Hematopoietic multipotent progenitor cell treated with erythropoietin and hydrocortisone succinate and interleukin-3 and kit ligand, for 17 days (in vitro differentiated cells): Measurements from ENCODE around the gene ZDHHC18.
"Not testable (repeated sequence)": the region's sequence is repeated elsewhere in the genome, so short reads cannot be mapped to it uniquely, and the experiment has no call there.

Experiments used
- DNase-seq: peaks from one replicate; pipeline ENCODE4 v3.0.0-alpha.2; 2015; ENCODE audit warnings: low spot score

ZDHHC18 gene

DNA sequence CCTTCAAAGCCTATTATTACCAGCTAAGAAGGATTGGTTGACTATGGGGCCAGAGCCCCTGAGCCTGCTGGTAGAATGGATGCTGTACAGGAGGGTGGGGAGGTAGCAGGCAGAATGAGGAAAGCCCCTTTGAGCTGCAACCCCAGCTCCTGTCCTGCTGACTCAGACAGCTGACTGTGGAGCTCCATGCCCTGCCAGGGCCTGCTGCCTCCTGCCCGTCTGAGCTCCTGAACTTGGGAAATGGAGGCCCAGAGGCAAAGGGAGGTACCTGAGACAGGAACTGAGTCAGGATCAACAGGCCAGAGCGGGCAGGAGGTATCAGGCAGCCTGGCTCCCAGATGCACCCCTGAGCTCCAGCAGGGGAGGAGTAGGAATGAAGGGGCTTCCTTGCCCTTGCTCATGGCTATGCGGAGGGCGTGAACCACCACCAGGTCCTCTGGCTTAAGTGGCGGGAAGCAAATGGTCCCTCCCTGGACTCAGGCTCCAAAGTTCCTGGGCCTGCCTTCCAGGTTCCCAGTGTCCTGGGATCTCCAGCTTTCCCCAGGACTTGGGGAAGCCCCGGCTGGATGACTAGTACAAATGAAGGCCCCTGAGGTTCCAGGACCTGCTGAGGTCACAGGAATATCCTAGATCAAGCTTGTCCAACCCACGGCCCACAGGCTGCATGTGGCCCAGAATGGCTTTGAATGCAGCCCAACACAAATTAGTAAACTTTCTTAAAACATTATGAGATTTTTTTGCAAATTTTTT is 32.6 kb downstream of the ZDHHC18 start:
- DNase-seq = no peak

DNA sequence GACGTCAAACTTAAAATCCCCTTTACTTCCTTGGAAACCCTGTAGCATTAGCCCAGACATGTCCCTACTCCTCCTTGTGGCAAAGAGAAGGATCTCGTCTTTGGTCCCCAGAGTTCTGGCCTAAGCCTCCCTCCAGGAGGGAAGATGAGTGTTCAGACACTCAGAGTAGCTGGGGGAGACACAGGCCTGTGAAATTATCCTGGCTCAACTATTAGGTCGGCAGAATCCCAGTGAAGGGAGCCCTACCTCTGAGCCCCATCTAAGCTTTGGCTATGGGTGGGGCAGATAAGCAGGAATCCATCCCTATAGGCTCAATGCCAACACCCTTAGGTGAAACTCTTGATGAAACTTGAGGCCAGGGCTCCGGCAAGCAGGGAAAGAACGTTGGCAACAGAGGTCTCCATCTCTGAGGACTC is 34.8 kb downstream of the ZDHHC18 start:
- no peak for DNase-seq

DNA sequence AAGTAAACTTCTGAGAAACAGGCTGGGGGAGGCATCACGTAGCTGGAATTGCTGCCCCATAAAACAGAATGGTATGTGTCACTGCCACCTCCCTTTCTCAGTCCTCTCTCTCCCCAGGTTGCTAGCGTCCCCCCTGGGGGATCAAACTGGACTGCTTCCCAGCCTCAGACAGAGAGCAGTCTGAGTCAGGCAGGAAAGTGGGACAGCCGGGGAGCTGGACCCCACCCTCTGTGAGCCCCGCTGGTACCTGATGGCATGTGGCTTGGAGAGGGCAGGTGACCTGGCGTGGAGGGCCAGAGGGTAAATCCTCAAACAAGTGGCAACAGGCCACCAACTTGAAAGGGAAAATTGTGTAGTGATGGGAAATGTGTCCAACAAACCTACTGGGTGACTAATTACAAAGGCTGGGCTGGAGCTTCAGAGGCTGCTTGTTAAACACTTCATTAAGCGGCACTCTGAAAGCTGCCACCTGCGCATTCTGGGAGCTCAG is 35.4 kb downstream of the ZDHHC18 start:
- no peak for DNase-seq

GRCh38 chr1:26862781-26863684 is 36.5 kb downstream of the ZDHHC18 start, which contains the start of gene SFN:
Gene SFN, plus strand, starts transcription at chr1:26863149. Its CDS starts 64 bp downstream, at chr1:26863213.
- peak; percentile 63 for DNase-seq

DNA sequence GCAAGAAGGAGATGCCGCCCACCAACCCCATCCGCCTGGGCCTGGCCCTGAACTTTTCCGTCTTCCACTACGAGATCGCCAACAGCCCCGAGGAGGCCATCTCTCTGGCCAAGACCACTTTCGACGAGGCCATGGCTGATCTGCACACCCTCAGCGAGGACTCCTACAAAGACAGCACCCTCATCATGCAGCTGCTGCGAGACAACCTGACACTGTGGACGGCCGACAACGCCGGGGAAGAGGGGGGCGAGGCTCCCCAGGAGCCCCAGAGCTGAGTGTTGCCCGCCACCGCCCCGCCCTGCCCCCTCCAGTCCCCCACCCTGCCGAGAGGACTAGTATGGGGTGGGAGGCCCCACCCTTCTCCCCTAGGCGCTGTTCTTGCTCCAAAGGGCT is 37.2 kb downstream of the ZDHHC18 start:
- no peak for DNase-seq

- DNase-seq = peak; percentile 91
Measured at GRCh38 chr1:26864610-26865480, 38.4 kb downstream of the ZDHHC18 start.

GRCh38 chr1:26873097-26873496 is 46.6 kb downstream of the ZDHHC18 start:
- not testable (repeated sequence) for DNase-seq

- DNase-seq = no peak
Measured at GRCh38 chr1:26874896-26875295, 48.4 kb downstream of the ZDHHC18 start.

- DNase-seq = no peak
Measured at GRCh38 chr1:26877326-26877725, 50.8 kb downstream of the ZDHHC18 start.

DNA sequence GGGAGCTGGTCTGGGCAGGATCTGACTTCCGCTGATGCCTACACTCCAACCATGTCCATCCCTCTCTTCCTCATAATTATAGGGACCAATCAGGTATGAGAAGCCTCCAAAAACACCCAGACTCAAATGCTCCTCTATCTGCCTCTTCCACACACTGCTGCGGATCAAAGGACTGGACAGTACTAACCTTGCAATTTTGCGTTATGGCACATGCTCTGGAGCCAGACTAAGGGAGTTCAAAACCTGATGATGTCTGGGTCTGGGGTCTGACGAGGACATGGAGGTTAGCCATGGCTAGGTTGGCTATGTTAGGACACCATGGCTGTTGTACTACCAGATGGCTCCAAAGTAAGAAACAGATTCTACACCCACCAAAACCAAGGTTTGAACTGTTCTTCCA is 53.3 kb downstream of the ZDHHC18 start:
- DNase-seq = no peak

- not testable (repeated sequence) for DNase-seq
Measured at GRCh38 chr1:26881611-26882010, 55.1 kb downstream of the ZDHHC18 start.

DNA sequence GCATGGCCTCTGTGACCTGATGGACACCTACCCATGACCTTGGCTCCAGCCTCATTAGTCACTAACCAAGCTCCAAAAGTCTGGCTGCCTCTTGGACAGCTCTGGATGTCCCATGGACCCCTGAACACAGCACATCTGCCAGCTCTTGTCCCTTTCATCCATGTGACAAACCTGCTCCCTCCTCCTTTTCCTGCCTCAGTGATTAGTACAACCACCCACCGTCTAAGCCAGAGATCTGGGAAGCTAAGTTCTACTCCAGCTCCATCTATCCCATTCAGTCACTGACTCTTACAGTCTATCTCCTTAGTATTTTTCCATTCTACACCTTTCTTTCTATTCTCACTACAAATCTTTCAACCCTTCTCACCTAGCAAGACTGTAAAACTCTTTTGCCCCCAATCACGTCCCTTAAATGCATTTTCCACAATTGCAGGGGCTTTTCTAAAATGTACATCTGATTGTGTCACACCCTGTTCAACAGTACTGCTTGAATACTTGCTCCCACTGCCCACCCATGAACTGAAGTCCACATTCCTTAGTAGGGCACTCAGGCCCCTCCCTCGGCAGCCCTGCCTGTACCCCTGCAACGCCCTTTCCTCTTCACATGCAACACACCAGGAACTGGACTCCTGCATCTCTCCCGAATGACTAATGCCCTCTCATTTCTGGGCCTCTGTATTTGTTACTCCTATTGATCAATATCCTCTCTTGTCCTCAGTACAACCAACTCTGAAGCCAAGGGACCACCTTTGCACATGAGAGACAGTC is 56.4 kb downstream of the ZDHHC18 start:
- no peak for DNase-seq

- peak; percentile 32 for DNase-seq
Measured at GRCh38 chr1:26887125-26887524, 60.6 kb downstream of the ZDHHC18 start.

- DNase-seq = no peak
Measured at GRCh38 chr1:26888231-26888630, 61.7 kb downstream of the ZDHHC18 start.

DNA sequence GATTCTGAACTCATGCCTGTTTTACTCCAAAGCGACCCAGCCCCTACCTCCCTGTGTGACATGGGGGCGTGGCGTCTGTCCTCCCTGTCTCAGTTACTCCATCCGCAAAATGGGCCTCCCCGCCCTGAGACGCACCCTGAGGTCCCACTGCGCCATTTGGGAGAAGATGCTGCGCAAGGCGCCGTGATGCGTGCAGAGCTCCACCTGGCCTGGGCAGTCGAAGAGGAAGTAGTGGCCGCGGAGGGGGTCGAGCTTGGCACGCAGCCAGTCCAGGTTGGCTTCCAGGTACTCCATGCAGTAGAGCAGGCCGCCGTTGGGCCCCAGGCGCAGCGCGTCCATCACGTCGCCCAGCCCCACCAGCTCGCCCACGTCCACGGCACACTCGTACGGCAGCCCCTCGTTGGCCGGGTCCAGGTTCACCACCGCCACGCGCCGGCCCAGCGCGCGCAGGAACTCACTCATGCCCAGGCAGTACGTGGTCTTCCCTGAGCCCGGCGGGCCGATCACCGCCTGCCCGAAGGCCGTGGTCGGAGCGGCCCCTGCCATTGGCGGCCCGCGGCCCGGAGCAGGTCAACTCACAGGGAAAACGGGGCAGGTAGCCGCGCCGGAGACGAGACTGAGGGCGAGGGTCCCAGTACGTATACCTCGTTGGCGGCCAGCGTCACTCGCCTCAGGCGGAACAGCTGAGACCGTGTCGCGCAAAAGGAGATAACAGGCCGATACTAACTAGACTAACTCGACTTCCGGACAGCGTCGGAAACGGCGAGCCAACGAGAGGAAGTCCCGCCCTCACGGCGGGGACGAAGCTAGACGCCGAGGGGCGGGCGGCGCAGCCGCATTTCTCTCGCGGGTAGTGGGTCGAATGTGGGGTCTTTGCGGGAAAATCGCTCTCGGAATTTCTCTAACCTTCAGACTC is 63.3 kb downstream of the ZDHHC18 start, which contains the start of gene GPN2:
Gene GPN2 (minus strand): TSS at position 733 of the 916 bp plus-strand sequence. CDS start 187 bp downstream, at position 546.
- peak; percentile 86 for DNase-seq

DNA sequence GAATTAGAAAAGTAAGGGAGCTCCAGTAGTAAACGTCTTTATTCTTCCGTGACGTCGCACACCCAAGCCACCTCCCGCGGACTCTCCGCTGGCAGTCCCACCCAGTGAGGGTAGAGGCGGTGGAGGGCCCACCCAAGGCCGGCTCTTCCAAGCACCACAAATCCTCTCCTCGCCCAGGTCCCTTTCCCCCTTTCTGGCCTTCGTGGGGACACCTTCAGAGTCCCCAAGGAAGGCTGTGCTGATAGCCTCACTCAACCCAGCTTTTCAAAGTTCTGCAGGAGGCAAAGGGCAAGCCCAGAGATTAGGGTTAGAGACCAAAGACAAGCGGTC is 63.9 kb downstream of the ZDHHC18 start:
- no peak for DNase-seq

DNA sequence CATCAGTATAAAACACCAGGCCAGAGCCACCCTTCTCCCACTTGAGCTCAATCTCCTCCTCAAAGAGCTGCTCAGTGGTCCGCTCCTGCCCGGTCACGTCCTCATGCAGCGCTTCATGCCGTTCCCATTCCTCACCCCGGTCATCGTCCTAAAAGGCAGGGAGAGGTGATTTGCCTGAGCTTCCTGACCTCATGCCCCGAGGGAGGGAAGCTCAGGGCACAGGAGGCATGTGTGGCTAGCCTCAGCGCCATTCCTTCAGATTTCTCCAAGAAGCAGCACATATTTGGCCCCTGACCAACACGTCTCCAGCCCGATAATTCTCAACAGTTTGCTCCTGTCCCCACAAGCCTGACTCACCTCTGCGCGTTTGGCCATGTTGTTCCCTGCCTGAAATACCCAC is 67.8 kb downstream of the ZDHHC18 start:
- DNase-seq = no peak

DNA sequence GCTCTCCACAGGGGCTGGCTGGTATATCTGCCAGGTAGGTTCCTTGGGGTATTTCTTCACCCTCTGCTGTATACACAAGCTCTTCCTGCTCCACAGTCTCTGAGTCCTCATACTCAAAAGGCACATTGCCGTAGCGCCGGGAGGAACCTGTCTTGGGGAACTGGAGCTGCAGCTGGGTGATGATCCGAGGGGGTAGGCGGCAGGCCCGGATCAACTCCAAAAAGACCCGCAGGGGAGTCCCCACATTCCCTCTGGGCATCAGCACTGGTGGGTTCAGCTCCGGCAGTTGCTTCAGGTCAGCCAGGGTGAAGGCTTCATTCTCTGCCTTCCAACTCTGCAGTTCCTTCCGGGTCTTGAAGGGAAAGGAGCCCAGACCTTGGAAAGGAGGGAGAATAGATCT is 70.9 kb downstream of the ZDHHC18 start:
- no peak for DNase-seq

DNA sequence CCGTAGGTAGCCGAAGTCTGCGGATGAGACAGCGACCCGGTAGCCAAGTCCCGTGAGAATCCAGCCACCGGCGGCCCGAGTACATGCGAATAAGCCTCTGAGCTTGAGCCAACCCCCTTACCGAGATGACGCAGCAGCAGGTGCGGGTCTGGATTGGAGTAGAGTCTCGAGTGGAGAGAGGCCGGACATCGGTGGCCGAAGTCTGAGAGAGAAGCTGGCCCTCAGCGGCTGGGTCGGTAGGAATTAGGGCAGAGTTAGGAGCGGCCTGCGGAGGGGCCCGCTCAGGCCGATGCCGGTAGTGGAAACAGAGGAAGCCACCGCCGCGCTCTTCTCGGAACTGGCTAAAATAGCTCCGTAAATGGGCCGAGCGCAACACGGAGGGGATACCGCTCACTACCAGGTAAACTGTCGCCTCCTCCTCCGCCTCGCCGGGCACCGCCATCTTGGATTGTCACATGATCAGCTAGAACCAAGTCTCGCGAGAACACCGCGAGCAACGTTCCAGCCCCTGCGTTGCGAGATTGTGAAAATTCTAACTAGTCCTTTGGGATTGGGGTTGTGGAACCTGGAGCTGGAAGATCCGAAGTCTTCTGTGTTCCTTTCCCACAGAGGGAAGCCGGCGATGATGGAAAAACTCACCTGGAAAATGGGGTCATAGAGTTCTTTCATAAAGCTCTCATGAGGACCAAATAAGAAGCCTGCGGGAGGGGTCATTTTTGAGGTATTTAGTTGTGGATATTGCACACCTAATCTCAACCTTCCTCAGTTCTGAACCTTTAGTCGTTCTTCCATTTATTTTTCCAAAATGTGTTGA is 73.7 kb downstream of the ZDHHC18 start, which contains the start of gene GPATCH3:
Gene GPATCH3 (minus strand): TSS at position 467 of the 814 bp plus-strand sequence. CDS start 25 bp downstream, at position 442.
- peak; percentile 96 for DNase-seq
